Measurements from ENCODE around the gene CLDND1.

DNA sequence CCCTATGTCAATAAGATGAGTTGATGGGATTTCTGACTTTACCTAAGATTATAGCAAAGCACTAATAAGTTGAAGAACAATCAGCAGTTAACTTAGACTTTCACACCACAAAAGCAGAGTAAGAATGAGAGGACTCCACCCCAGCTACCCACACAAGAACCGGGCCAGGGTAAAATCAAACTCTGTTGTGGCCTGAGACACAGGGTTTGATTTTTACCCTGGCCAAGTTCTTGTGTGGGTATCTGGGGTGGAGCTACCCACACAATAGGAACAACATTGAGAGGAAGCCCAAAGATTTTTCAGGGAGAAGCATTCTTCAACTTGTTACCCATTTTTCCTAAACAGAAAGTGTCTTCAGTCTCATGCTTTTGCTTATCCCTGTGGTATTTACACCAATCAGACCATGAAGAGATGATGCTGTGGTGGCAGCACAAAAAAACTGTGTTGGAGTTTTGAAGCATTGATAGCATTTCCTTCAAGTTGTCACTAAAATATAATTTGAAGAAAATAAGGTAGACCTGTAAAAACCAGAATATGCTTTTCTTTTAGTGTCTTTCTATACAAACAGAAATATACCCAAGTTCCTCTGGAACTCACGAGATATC is 45.1 kb upstream of the CLDND1 start:
- TF ChIP-seq, protein P1, sequence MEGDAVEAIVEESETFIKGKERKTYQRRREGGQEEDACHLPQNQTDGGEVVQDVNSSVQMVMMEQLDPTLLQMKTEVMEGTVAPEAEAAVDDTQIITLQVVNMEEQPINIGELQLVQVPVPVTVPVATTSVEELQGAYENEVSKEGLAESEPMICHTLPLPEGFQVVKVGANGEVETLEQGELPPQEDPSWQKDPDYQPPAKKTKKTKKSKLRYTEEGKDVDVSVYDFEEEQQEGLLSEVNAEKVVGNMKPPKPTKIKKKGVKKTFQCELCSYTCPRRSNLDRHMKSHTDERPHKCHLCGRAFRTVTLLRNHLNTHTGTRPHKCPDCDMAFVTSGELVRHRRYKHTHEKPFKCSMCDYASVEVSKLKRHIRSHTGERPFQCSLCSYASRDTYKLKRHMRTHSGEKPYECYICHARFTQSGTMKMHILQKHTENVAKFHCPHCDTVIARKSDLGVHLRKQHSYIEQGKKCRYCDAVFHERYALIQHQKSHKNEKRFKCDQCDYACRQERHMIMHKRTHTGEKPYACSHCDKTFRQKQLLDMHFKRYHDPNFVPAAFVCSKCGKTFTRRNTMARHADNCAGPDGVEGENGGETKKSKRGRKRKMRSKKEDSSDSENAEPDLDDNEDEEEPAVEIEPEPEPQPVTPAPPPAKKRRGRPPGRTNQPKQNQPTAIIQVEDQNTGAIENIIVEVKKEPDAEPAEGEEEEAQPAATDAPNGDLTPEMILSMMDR (IDR thresholded peaks at IDR 0.05): no peak
- TF ChIP-seq EP300 (IDR thresholded peaks at IDR 0.05): no peak
- no peak for TF ChIP-seq POLR2A (IDR thresholded peaks at IDR 0.05)

Data from ovary (tissue), 3 donors.